CD4-positive, alpha-beta T cell treated with Interleukin-12 subunit alpha and Interleukin-12 subunit beta, for 1 hour (primary cell): ENCODE measurements around the gene ARHGAP18.
A peak's percentile ranks its signal among the peaks of the same experiment; 100 is the strongest.
"Not testable (repeated sequence)": the region's sequence is repeated elsewhere in the genome, so short reads cannot be mapped to it uniquely, and the experiment has no call there.

ENCODE experiments used
- DNase-seq: peaks from one replicate; pipeline ENCODE4 v3.0.0-alpha.2; 2020

Gene ARHGAP18

GRCh38 chr6:129607581-129608186, 102.3 kb downstream of the ARHGAP18 start:
- no peak for DNase-seq

- DNase-seq, result no peak
Measured at GRCh38 chr6:129606664-129607063, 103.3 kb downstream of the ARHGAP18 start.

- DNase-seq, result no peak
Measured at GRCh38 chr6:129605967-129606366, 104.0 kb downstream of the ARHGAP18 start.

GRCh38 chr6:129605095-129605494, 104.9 kb downstream of the ARHGAP18 start:
- no peak for DNase-seq

GRCh38 chr6:129604321-129604720, 105.7 kb downstream of the ARHGAP18 start:
- no peak for DNase-seq

GRCh38 chr6:129603741-129604140, 106.2 kb downstream of the ARHGAP18 start:
- DNase-seq, result no peak

- no peak for DNase-seq
Measured at GRCh38 chr6:129601323-129601722, 108.7 kb downstream of the ARHGAP18 start.

DNA sequence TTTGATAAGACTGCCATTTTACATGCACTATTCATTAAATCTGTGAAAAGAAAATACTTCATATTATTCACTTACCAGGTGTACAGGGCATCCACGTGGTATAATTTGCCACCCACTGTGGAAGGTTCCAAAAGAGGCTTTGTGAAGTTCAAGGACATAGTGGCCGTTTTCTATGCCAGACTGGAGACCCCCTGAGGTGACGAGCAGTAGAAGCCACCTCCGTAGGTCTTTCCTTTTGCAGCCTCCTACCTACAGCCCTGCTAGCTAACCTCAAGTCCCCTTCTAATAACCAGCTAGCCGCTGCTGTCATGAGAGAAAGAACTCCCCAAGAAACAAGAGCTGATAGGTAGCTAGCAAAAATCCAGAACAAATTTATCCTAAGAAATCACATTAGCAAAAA, 110.5 kb downstream of the ARHGAP18 start:
- DNase-seq, result no peak

- DNase-seq, result peak; percentile 78
Measured at GRCh38 chr6:129598244-129599187, 111.5 kb downstream of the ARHGAP18 start.

DNA sequence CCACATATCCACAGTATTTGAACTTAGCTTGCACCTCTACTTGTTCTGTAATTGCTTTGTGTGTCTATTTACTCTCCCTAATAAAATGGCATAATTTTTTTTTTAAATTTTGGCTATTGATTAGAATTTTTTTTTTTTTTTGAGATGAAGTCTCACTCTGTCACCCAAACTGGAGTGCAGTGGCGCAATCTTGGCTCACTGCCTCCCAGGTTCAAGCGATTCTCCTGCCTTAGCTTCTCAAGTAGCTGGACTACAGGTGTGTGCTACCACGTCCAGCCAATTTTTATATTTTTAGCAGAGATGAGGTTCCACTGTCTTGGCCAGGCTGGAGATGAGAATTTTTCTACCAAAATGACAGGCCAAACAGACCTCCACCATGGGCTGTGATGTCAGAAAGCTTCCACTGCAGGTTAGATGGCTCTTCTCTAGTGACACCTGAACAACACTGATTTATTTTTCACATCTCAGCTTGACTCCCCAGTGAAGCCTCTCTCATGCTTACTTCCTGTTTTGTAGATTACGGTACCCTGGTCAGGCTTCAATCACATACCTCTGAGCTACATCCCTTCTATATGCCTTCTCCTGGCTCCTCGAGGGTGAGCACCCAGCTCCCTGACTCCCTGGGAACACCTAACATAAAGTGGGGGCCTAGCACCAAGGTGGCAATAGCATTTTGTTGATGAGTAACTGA, 112.8 kb downstream of the ARHGAP18 start:
- no peak for DNase-seq

DNA sequence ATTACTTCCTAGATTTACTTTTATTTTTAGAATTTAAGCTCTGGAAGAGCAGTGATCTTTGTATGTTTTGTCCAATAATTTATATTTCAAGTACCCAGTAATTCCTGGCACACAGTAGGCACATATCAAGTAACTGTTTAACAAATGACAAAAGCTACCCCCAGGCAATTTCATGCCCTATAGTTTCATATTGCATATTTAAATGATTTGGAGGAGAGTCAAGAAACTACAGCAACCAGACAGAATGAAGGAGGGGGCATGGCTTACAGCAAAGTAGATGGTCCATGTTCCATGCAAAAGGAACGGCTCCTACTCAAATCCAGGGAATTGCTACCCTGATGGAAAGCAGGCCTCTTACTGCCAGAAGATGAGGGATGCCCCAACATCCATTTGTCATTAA, 113.5 kb downstream of the ARHGAP18 start:
- DNase-seq, result no peak

- DNase-seq, result no peak
Measured at GRCh38 chr6:129593233-129593564, 116.8 kb downstream of the ARHGAP18 start.

DNA sequence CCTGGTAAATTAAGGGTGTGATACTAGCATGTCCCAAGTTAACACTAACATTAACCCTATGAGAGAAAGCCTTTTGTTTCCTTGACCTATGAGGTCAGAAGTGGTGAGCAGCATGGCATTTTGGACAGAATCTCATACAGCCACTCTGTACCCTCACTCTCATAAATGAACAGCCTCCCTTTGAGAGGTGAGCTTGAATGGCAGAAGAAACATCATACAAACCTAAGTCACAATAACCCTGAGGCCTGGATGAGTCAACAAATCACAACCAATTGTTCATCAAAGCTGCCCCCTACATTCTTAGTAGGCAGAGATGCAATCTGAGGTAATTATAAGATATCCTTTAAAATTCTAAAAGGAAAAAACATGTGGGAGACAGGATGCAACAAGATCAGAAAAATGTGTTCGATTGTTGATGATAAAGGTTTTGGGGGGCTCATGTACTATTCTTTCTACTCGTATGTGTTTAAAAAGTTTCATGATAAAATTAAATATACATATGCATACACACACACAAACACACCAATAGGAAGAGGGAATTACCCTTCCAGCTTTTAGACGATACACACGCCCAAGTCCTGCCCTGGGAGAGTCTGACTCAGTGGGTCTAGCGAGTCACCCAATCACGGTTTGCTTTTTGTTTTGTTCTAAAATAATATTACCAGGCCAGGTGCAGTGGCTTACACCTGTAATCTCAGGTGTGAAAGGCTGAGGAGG, 117.3 kb downstream of the ARHGAP18 start:
- DNase-seq, result no peak

DNA sequence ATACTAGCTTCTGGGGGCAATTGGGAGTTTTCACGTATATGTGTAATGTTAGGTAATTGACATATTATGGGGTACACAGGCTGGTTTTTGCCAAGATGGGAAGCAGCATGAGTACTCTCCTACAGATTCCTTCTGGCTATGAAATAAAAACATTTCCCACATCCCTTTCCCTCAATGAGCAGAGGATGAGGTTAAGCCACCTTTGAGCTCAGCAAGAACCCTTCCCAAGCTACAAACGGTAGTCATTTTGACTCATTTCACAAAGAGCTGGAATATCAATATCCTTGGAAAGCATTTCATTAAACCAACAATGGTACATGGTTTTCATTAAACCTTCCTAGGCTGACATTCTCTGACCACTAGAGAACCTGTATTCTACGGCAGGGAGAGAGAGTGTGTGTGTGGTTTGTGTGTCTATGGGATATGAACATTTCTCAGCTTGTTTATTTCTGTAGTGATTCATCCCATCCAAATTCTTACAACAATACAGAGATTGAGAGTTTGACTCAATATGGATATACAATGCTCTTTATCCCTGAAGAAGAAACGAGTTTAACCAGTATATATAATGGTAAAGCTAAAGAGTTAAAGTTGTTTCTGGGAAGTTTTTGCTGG, 119.5 kb downstream of the ARHGAP18 start:
- DNase-seq, result no peak

DNA sequence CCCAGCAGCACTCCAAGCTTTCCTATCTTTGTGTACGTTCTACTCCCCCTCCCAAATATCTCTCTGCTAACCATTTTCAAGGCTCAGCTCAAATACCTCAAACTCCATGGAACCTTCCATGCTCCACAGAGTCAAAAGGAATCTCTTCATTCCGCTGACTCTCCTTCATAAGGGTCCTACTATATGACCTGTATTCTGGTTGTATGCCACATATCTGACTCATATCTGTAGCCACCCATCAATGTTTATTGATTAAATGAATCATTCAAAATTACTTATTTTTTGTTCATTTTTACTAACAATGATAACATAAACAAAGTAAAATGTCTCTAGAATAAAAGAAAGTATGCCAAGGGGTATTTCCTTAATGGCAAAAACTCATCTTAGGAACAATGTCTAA, 123.2 kb downstream of the ARHGAP18 start:
- no peak for DNase-seq

DNA sequence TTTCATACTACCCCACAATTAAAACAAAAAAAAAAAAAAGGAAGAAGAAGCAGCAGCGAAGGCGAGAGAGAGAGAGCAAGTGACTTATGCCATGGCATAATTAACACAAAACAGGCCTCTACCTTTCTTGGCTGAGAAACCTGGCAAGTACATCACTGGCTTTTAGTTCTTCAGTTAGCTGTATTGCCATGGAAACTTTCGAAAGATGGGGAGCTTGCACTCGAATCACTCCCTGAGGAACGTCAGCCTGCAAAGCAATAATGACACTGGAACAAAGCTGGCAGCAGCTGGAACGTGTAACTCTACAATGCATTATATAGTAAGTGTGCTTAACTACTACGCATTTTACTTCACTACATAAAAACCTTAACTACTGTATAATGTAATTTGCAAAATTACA, 126.1 kb downstream of the ARHGAP18 start:
- DNase-seq, result no peak

DNA sequence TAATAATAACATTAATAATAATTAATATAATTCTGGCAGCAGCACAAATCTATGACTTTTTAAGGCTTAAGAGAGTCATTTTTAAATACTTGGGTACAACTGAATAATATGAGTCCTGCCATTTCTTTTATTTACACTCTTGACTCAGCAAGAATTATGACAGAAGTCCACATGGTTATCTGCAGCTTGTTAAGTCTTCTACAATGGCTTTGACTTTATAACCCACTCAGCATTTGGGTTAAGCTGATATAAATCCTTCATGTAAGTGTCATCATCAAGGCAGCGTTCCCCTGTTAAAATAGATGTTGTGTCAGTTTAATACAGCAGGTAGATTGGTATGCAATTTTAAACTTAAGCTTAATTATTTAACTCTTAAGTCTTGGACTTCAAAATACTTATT, 131.7 kb downstream of the ARHGAP18 start:
- DNase-seq, result no peak

DNA sequence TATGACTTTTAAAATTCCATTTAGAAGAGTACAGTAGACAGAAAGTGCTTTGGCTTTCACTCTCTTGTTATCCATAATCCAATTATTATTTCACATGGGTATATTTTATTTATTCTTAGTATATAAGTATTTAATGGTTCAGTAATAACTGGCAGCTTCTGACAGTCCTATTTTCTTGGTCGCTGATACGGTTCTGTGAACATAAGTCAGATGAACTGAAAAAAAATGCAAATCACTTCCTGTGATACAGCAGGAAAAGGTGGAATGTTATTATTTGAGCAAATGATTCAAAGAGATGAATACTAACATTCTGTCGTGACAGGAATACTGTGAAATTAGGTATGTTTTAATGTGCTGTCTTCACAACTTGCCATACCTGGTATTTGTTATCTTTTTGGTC, 132.3 kb downstream of the ARHGAP18 start:
- no peak for DNase-seq

- DNase-seq, result no peak
Measured at GRCh38 chr6:129576456-129576855, 133.5 kb downstream of the ARHGAP18 start.

DNA sequence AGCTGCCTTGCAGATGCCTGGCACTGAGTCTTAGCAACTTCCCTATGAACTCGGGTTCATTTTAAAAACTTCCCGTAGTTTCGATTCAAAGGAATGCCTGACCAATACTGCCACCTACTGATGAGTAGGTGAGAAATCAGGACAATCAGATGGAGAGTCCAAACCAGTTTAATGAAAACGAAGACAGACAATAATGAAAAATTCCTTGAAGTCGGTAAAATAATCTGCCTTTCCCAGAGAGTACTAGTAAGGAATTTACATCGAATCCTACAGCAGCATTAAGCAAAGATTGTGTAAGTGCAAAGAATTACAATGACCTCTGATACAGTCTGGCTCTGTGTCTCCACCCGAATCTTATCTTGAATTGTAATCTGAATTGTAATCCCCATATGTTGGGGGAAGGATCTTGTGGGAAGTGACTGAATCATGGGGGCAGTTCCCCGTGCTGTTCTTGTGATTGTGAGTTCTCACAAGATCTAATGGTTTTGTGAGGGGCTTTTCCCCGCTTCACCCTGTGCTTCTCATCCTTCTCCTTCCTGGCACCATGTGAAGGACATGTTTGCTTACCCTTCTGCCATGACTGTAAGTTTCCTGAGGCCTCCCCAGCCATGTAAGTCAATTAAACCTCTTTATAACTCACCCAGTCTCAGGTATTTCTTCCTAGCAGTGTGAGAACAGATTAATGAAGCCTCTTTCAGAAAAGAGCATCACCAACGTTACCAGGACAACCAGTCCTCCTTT, 134.4 kb downstream of the ARHGAP18 start:
- DNase-seq, result peak; percentile 35

GRCh38 chr6:129574605-129575004, 135.4 kb downstream of the ARHGAP18 start:
- DNase-seq, result not testable (repeated sequence)

- DNase-seq, result not testable (repeated sequence)
Measured at GRCh38 chr6:129570929-129571328, 139.0 kb downstream of the ARHGAP18 start.
